ENCODE results near the gene ADGRG6. TPM values are rescaled to one million over a fixed set of nuclear protein-coding genes. Genes with fewer than 3 reads are reported as not detected.

Gene ADGRG6
- total and polyA plus RNA-seq, 4 donors, result 18.7 to 110 (median 45.7) TPM

DNA sequence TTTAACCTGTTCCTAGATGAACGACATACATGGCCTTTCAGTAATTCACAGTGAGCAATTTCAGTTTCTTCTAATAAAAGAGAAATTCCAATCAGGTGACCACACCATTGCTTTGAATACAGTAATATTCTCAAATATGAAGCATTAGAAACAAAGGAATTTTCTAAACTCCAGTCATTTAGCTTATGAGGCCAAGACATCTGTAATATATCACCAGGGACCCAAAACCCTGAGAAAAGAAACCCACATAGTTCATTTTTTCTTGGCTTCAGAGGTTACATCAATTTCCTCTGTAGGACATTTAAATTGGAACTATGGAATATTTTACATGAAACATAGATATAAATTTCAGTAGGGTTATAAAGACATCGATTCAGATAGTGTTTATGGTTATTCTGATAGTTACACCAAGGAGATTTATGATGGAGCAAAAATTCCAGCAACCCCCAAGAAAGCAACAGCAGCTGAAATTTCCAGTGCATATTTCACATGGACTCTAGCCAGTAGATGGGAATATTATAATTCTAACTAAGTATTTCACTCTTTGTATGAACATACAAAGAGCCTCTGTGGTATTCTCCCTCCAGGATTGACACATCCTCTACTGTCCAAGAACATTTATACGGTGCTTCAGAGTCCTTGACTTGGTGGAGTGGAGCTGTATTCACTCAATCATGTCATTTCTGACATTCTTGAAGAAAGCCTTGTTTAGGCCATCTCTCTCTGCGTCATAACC lies 82.9 kb downstream of the ADGRG6 start (continued):
- TF ChIP-seq, protein P1, sequence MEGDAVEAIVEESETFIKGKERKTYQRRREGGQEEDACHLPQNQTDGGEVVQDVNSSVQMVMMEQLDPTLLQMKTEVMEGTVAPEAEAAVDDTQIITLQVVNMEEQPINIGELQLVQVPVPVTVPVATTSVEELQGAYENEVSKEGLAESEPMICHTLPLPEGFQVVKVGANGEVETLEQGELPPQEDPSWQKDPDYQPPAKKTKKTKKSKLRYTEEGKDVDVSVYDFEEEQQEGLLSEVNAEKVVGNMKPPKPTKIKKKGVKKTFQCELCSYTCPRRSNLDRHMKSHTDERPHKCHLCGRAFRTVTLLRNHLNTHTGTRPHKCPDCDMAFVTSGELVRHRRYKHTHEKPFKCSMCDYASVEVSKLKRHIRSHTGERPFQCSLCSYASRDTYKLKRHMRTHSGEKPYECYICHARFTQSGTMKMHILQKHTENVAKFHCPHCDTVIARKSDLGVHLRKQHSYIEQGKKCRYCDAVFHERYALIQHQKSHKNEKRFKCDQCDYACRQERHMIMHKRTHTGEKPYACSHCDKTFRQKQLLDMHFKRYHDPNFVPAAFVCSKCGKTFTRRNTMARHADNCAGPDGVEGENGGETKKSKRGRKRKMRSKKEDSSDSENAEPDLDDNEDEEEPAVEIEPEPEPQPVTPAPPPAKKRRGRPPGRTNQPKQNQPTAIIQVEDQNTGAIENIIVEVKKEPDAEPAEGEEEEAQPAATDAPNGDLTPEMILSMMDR (IDR thresholded peaks at IDR 0.05; ENCODE audit: low read depth, low read length, missing input control), result no peak
- TF ChIP-seq, protein P2, sequence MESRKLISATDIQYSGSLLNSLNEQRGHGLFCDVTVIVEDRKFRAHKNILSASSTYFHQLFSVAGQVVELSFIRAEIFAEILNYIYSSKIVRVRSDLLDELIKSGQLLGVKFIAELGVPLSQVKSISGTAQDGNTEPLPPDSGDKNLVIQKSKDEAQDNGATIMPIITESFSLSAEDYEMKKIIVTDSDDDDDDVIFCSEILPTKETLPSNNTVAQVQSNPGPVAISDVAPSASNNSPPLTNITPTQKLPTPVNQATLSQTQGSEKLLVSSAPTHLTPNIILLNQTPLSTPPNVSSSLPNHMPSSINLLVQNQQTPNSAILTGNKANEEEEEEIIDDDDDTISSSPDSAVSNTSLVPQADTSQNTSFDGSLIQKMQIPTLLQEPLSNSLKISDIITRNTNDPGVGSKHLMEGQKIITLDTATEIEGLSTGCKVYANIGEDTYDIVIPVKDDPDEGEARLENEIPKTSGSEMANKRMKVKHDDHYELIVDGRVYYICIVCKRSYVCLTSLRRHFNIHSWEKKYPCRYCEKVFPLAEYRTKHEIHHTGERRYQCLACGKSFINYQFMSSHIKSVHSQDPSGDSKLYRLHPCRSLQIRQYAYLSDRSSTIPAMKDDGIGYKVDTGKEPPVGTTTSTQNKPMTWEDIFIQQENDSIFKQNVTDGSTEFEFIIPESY (IDR thresholded peaks at IDR 0.05), result no peak

DNA sequence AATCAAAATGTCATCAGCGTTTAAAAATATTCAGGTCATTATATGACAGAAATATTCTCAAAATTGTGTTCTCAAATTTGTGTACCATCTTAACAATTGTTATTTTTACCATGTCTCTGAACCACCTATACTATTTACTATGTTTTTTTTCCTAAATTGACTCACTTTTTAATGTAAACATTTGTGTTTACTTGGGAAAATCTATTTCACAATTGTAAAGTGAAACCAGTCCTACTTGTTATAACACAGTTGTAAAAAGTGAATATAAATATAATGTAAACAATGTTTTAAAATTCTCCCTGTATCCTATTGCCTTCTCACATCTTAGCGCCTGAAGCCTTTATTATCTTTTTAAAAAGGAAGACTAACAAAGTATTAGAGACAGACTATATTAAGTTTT lies 83.5 kb downstream of the ADGRG6 start:
- Histone ChIP-seq H3K4me3 (ENCODE audit: low read depth in 1 of 3, low read length in 3 of 3) (no peak overlapping the region), H3K4me1 (ENCODE audit: control insufficient read depth in 4 of 4, insufficient read depth in 4 of 4, low read length in 3 of 4) (peaks cover 0 to 18% (median 12%) of the 10 kb centered on the region in 4 donors), H3K9ac (ENCODE audit: low read depth in 1 of 2, low read length in 2 of 2) (no peak overlapping the region), H3K36me3 (ENCODE audit: control insufficient read depth in 4 of 4, insufficient read depth in 3 of 4, low read depth in 1 of 4, low read length in 3 of 4) (peaks cover 0 to 4% (median 2%) of the 10 kb centered on the region in 4 donors), H3K27me3 (ENCODE audit: control insufficient read depth in 4 of 4, insufficient read depth in 4 of 4, low read length in 3 of 4) (no peaks in the 10 kb centered on the region), H3K27ac (ENCODE audit: low read depth in 1 of 2, low read length in 2 of 2) (peak overlapping the region in 1 of 2 donors; percentile 48), H3K9me3 (ENCODE audit: control insufficient read depth in 4 of 4, low read length in 3 of 4) (no peaks in the 10 kb centered on the region)
- 88% methylated on average over 2 of the region's 2 CpGs for WGBS
- DNase-seq (ENCODE audit: low spot score), result no peak
- TF ChIP-seq, protein P2 (IDR thresholded peaks at IDR 0.05), result no peak
- TF ChIP-seq FOXA1 (IDR thresholded peaks at IDR 0.05) (no peak), GABPA (IDR thresholded peaks at IDR 0.05 in 1 of 2, conservative IDR thresholded peaks at IDR 0.05 in 1 of 2) (no peak), YY1 (IDR thresholded peaks at IDR 0.05) (no peak), SP1 (IDR thresholded peaks at IDR 0.05) (no peak), FOXA2 (IDR thresholded peaks at IDR 0.05) (no peak), RXRA (IDR thresholded peaks at IDR 0.05) (no peak), RAD21 (IDR thresholded peaks at IDR 0.05) (no peak), JUND (IDR thresholded peaks at IDR 0.05) (no peak), NR2F2 (IDR thresholded peaks at IDR 0.05) (no peak), EGR1 (IDR thresholded peaks at IDR 0.05; ENCODE audit: low read depth in 2 of 2) (no peak)
- TF ChIP-seq, protein P3, sequence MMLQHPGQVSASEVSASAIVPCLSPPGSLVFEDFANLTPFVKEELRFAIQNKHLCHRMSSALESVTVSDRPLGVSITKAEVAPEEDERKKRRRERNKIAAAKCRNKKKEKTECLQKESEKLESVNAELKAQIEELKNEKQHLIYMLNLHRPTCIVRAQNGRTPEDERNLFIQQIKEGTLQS (IDR thresholded peaks at IDR 0.05), result no peak
- TF ChIP-seq, protein P4, sequence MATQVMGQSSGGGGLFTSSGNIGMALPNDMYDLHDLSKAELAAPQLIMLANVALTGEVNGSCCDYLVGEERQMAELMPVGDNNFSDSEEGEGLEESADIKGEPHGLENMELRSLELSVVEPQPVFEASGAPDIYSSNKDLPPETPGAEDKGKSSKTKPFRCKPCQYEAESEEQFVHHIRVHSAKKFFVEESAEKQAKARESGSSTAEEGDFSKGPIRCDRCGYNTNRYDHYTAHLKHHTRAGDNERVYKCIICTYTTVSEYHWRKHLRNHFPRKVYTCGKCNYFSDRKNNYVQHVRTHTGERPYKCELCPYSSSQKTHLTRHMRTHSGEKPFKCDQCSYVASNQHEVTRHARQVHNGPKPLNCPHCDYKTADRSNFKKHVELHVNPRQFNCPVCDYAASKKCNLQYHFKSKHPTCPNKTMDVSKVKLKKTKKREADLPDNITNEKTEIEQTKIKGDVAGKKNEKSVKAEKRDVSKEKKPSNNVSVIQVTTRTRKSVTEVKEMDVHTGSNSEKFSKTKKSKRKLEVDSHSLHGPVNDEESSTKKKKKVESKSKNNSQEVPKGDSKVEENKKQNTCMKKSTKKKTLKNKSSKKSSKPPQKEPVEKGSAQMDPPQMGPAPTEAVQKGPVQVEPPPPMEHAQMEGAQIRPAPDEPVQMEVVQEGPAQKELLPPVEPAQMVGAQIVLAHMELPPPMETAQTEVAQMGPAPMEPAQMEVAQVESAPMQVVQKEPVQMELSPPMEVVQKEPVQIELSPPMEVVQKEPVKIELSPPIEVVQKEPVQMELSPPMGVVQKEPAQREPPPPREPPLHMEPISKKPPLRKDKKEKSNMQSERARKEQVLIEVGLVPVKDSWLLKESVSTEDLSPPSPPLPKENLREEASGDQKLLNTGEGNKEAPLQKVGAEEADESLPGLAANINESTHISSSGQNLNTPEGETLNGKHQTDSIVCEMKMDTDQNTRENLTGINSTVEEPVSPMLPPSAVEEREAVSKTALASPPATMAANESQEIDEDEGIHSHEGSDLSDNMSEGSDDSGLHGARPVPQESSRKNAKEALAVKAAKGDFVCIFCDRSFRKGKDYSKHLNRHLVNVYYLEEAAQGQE (IDR thresholded peaks at IDR 0.05), result no peak

All from liver (tissue), 9 donors.